ENCODE data around the gene PARD3B. TPM values are rescaled to one million over a fixed set of nuclear protein-coding genes. Genes with fewer than 3 reads are reported as not detected.

The PARD3B gene
- total and polyA plus RNA-seq, 2 of the 13 experiments (the other 11 are each of a cell fraction or from before 2014, with no cell fraction given) = 0.71 to 2.3 TPM

- H3K4me3 ChIP-seq (replicated peaks in 1 of 3; ENCODE audit: insufficient read depth in 1 of 3, low read depth in 2 of 3, low read length in 3 of 3) = no peak overlapping the region
- BruUV-seq (replicated peaks) = no TSS peak
- no peak overlapping the region for H2AFZ ChIP-seq (ENCODE audit: low read length)
- 52% methylated on average over 3 of the region's 3 CpGs for whole genome bisulfite sequencing (ENCODE audit: low lambda C conversion rate)
- intact Hi-C loops (cut with micrococcal nuclease; ENCODE audit: unreplicated experiment) (no loop called here), in situ Hi-C loops (cut with HindIII; ENCODE audit: extremely low pct_ligation_motif_present, low pct_unique_long_range_greater_than_20kb) (no loop called here)
- H3K4me2 ChIP-seq (ENCODE audit: low read depth, low read length) = no peak overlapping the region
- H3K9me3 ChIP-seq (ENCODE audit: low read length) = no peaks in the 10 kb centered on the region
- H3K27me3 ChIP-seq (ENCODE audit: control insufficient read depth in 1 of 2, insufficient read depth in 2 of 2, low read length in 2 of 2) = no peaks in the 10 kb centered on the region
- ATAC-seq (no peak), DNase-seq (ENCODE audit: low spot score) (no peak), FAIRE-seq (no peak)
- no peak overlapping the region for H3K9ac ChIP-seq (ENCODE audit: insufficient read depth, low read depth, low read length)
- no peaks in the 10 kb centered on the region for H3K4me1 ChIP-seq (ENCODE audit: insufficient read depth, low read length)
- ChIA-PET POLR2A (no interaction called here), CTCF (ENCODE audit: low intra/inter-chr PET ratio, low total read pairs) (no interaction called here)
- no peaks in the 10 kb centered on the region for H4K20me1 ChIP-seq (ENCODE audit: insufficient read depth, low read length)
- TF ChIP-seq ZNF12 (CRISPR knock-in tag; IDR thresholded peaks at IDR 0.05) (no peak), CBX2 (IDR thresholded peaks at IDR 0.05; ENCODE audit: low read depth, low read length) (no peak), CBX2 (CRISPR knock-in tag; IDR thresholded peaks at IDR 0.05; ENCODE audit: low read depth) (no peak), ZSCAN30 (CRISPR knock-in tag; IDR thresholded peaks at IDR 0.05) (no peak), KLF9 (CRISPR knock-in tag; IDR thresholded peaks at IDR 0.05; ENCODE audit: low read depth) (no peak), FOXK2 (IDR thresholded peaks at IDR 0.05) (no peak), ZBTB42 (CRISPR knock-in tag; IDR thresholded peaks at IDR 0.05) (no peak), POLR2A (IDR thresholded peaks at IDR 0.05; ENCODE audit: insufficient read depth in 1 of 2, low read depth in 2 of 2, low read length in 2 of 2) (no peak), RBAK (CRISPR knock-in tag; IDR thresholded peaks at IDR 0.05) (no peak), NR2C2 (CRISPR knock-in tag; IDR thresholded peaks at IDR 0.05; ENCODE audit: borderline replicate concordance) (no peak), ZNF749 (CRISPR knock-in tag; IDR thresholded peaks at IDR 0.05; ENCODE audit: borderline replicate concordance) (no peak)
- TF ChIP-seq, protein P1, sequence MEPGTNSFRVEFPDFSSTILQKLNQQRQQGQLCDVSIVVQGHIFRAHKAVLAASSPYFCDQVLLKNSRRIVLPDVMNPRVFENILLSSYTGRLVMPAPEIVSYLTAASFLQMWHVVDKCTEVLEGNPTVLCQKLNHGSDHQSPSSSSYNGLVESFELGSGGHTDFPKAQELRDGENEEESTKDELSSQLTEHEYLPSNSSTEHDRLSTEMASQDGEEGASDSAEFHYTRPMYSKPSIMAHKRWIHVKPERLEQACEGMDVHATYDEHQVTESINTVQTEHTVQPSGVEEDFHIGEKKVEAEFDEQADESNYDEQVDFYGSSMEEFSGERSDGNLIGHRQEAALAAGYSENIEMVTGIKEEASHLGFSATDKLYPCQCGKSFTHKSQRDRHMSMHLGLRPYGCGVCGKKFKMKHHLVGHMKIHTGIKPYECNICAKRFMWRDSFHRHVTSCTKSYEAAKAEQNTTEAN (CRISPR knock-in tag; conservative IDR thresholded peaks at IDR 0.05) = no peak
- H3K79me2 ChIP-seq (ENCODE audit: insufficient read depth, low read length) = no peaks in the 10 kb centered on the region
- no peaks in the 10 kb centered on the region for H3K36me3 ChIP-seq (replicated peaks in 1 of 2; ENCODE audit: control insufficient read depth in 1 of 2, insufficient read depth in 2 of 2, low read length in 2 of 2)
- H3K27ac ChIP-seq (ENCODE audit: extremely low read length, insufficient read depth, low read length) = no peak overlapping the region
Measured at GRCh38 chr2:205535001-205535400, 989.7 kb downstream of the PARD3B start.

Measured in HepG2 (cell line).